ENCODE data around the gene PM20D2. TPM values are rescaled to one million over a fixed set of nuclear protein-coding genes. Genes with fewer than 3 reads are reported as not detected.

Gene PM20D2
- total and polyA plus RNA-seq, 4 experiments from 2014 or later: 7.8 to 11.6 (median 11.3) TPM

DNA sequence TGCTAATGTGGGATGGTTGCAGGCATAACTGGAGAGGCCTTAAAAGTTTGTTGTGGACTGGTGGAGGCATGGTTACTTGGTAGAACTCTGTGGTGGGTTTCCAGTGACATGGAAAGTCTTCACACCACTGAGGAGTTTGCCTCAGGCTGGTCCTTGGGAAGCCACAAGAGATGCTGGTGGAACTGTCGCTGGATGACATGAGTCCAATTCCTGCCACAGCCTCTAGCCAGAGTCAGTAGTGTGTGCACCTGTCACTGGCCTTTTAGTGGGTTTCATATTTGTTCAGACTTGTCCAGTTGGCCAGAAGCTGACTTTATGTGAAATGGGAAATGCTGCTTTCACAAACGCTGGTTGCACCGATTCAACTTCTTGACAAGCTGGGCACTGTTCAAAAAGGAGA is 14.3 kb upstream of the PM20D2 start:
- CTCF ChIA-PET (ENCODE audit: partially characterized antibody): no interaction called here

DNA sequence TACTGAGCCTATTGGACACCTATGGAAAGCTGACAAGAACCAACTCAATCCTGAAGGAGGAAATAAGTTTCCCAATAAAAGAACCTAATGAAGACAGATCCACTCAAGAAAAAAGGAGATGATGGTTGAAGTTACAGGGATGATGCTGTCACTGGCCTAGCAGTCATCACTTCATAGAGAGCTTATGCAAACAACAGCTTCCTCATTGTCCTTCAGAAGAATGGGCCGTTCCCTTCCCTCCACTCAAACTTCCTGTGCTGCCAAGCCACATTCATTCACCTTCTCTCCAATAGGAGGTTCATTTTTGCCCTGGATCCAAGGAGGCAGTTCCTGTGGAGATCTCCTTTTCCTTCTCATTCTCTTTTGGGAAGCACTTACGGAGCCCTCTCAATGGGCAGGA is 13.8 kb upstream of the PM20D2 start:
- CTCF ChIA-PET (ENCODE audit: partially characterized antibody): no interaction called here
- Histone ChIP-seq H3K4me3 (ENCODE audit: low read length in 2 of 2) (no peak overlapping the region), H3K4me1 (ENCODE audit: insufficient read depth, low read length) (no peaks in the 10 kb centered on the region), H3K9me3 (ENCODE audit: control insufficient read depth in 1 of 2, low read length in 2 of 2) (no peaks in the 10 kb centered on the region), H3K36me3 (ENCODE audit: insufficient read depth, low read length) (no peaks in the 10 kb centered on the region), H3K27me3 (ENCODE audit: insufficient read depth, low read length) (no peaks in the 10 kb centered on the region), H3K27ac (ENCODE audit: low read depth, low read length) (no peak overlapping the region)
- no peaks in the 10 kb centered on the region for H3K4me1 Mint-ChIP-seq
- peaks cover 0 to 7% of the 10 kb centered on the region in 2 donors for H3K36me3 Mint-ChIP-seq
- no peak overlapping the region for H3K27ac Mint-ChIP-seq
- POLR2A ChIA-PET (ENCODE audit: partially characterized antibody): no interaction called here
- peaks cover 0 to 8% (median 5%) of the 10 kb centered on the region in 8 donors for H3K9me3 Mint-ChIP-seq
- DNase-seq: no peak
- no peaks in the 10 kb centered on the region for H3K27me3 Mint-ChIP-seq
- no peak overlapping the region for H3K4me3 Mint-ChIP-seq
- intact Hi-C loops (cut with micrococcal nuclease): no loop called here

More for the DNA sequence above, 14.3 kb upstream of the PM20D2 start:
- no peaks in the 10 kb centered on the region for H3K4me1 ChIP-seq (ENCODE audit: insufficient read depth, low read length)
- no peak overlapping the region for H3K4me3 Mint-ChIP-seq
- H3K4me1 Mint-ChIP-seq: no peaks in the 10 kb centered on the region
- H3K27ac ChIP-seq (ENCODE audit: low read depth, low read length): no peak overlapping the region
- POLR2A ChIA-PET (ENCODE audit: partially characterized antibody): no interaction called here
- no peak for DNase-seq
- no peaks in the 10 kb centered on the region for H3K27me3 ChIP-seq (ENCODE audit: insufficient read depth, low read length)
- intact Hi-C loops (cut with micrococcal nuclease): no loop called here
- H3K27ac Mint-ChIP-seq: no peak overlapping the region
- H3K27me3 Mint-ChIP-seq: no peaks in the 10 kb centered on the region
- H3K36me3 ChIP-seq (ENCODE audit: insufficient read depth, low read length): no peaks in the 10 kb centered on the region
- H3K9me3 ChIP-seq (ENCODE audit: control insufficient read depth in 1 of 2, low read length in 2 of 2): no peaks in the 10 kb centered on the region
- H3K9me3 Mint-ChIP-seq: peaks cover 0 to 8% (median 6%) of the 10 kb centered on the region in 8 donors
- H3K4me3 ChIP-seq (ENCODE audit: low read length in 2 of 2): no peak overlapping the region
- peaks cover 0 to 10% of the 10 kb centered on the region in 2 donors for H3K36me3 Mint-ChIP-seq

DNA sequence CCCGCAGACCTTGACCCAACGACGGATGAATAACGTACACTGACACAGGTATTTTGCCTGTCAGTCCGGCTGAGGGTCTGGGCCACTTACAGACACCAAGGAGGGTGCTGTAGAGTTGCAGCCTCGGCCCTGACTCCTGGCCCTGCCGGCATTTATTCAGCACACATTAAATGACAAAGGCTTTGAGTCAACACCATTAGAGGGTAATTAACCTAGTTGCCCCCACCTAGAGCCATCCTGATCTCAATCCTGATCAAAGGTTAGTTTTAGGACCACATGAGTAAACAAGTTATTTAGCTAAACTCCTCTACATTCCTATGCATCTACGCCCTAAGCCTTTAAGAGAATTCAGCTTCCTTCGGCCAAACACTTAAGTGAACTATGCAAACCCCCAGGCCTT is 11.9 kb upstream of the PM20D2 start:
- H3K4me3 Mint-ChIP-seq: no peak overlapping the region

DNA sequence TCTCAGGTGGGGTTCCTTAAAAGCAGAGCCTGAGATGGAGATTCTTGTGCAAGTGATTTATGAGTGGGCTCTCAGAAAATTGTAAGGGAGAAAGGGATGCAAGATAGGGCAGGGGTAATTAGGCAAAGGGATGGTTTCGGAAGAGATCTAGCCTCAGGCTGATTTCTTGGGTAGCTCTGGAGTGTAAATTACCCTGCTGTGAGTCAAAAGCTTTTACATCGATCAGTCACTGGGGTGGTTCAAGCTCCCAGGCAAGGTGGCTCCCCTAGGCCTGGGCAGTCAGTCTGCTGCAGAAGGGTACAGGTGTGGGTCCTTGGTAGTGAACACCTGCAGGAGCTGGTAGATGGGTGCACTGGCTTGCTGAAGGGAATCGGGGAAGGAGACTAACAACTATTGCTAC is 11.1 kb upstream of the PM20D2 start:
- Mint-ChIP-seq H3K27ac (no peak overlapping the region), H3K9me3 (no peaks in the 10 kb centered on the region), H3K27me3 (no peaks in the 10 kb centered on the region), H3K4me1 (no peaks in the 10 kb centered on the region), H3K4me3 (no peak overlapping the region), H3K36me3 (no peaks in the 10 kb centered on the region)
- Histone ChIP-seq H3K36me3 (ENCODE audit: insufficient read depth, low read length) (no peaks in the 10 kb centered on the region), H3K27me3 (ENCODE audit: insufficient read depth, low read length) (no peaks in the 10 kb centered on the region), H3K9me3 (ENCODE audit: control insufficient read depth in 1 of 2, low read length in 2 of 2) (no peaks in the 10 kb centered on the region), H3K4me3 (ENCODE audit: low read length in 2 of 2) (no peak overlapping the region), H3K27ac (ENCODE audit: low read depth, low read length) (no peak overlapping the region), H3K4me1 (ENCODE audit: insufficient read depth, low read length) (no peaks in the 10 kb centered on the region)
- no peak for DNase-seq
- intact Hi-C loops (cut with micrococcal nuclease): no loop called here
- ChIA-PET POLR2A (ENCODE audit: partially characterized antibody) (no interaction called here), CTCF (ENCODE audit: partially characterized antibody) (interaction anchor here (0.6 to 1.1 kb wide), 3 partner anchors 10 to 152 kb away, joined by 3 to 4 read pairs (median 3); no protein-coding TSS in a partner anchor)

More for the DNA sequence above, 11.9 kb upstream of the PM20D2 start:
- Histone ChIP-seq H3K4me3 (ENCODE audit: low read length in 2 of 2) (no peak overlapping the region), H3K9me3 (ENCODE audit: control insufficient read depth in 1 of 2, low read length in 2 of 2) (no peaks in the 10 kb centered on the region), H3K4me1 (ENCODE audit: insufficient read depth, low read length) (no peaks in the 10 kb centered on the region), H3K27me3 (ENCODE audit: insufficient read depth, low read length) (no peaks in the 10 kb centered on the region), H3K36me3 (ENCODE audit: insufficient read depth, low read length) (no peaks in the 10 kb centered on the region), H3K27ac (ENCODE audit: low read depth, low read length) (no peak overlapping the region)
- POLR2A ChIA-PET (ENCODE audit: partially characterized antibody): no interaction called here
- CTCF ChIA-PET (ENCODE audit: partially characterized antibody): interaction anchor here (1.1 kb wide), 1 partner anchor 9 kb away, joined by 4 read pairs; no protein-coding TSS in a partner anchor
- intact Hi-C loops (cut with micrococcal nuclease): no loop called here
- Mint-ChIP-seq H3K36me3 (no peaks in the 10 kb centered on the region), H3K9me3 (peaks cover 0 to under 1% (median 0%) of the 10 kb centered on the region in 8 donors), H3K27ac (no peak overlapping the region), H3K4me1 (no peaks in the 10 kb centered on the region), H3K27me3 (no peaks in the 10 kb centered on the region)
- no peak for DNase-seq

DNA sequence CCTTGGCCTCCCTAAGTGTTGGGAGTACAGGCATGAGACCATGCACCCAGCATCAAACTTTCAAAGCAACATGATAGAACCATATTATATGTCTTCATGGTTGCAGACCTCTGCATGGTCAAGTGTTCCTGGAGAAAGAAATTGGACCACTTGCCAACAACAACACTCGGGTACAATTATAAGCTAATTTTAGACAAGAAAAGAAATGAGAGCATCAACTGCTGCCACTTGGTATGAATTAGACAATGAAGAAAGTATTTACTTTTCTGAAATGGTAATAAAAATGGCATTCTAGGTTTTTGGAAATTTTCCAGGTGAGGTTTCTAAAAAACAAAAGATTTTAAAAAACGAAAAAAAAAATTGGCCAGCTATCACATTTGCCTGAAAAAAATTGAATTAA is 7.7 kb upstream of the PM20D2 start:
- Mint-ChIP-seq H3K27ac (no peak overlapping the region), H3K4me3 (no peak overlapping the region), H3K36me3 (no peaks in the 10 kb centered on the region), H3K9me3 (no peaks in the 10 kb centered on the region), H3K27me3 (no peaks in the 10 kb centered on the region), H3K4me1 (no peaks in the 10 kb centered on the region)
- H3K27me3 ChIP-seq (ENCODE audit: insufficient read depth, low read length): no peaks in the 10 kb centered on the region
- POLR2A ChIA-PET (ENCODE audit: partially characterized antibody): interaction anchor here (1.1 kb wide), 1 partner anchor 8 kb away, joined by 3 read pairs; no protein-coding TSS in a partner anchor
- H3K4me3 ChIP-seq (ENCODE audit: low read length in 2 of 2): no peak overlapping the region
- CTCF ChIA-PET (ENCODE audit: partially characterized antibody): interaction anchor here (1.2 kb wide), 1 partner anchor 17 kb away, joined by 4 read pairs; no protein-coding TSS in a partner anchor
- H3K4me1 ChIP-seq (ENCODE audit: insufficient read depth, low read length): no peaks in the 10 kb centered on the region
- no peaks in the 10 kb centered on the region for H3K9me3 ChIP-seq (ENCODE audit: control insufficient read depth in 1 of 2, low read length in 2 of 2)
- DNase-seq: no peak
- no peaks in the 10 kb centered on the region for H3K36me3 ChIP-seq (ENCODE audit: insufficient read depth, low read length)
- intact Hi-C loops (cut with micrococcal nuclease): no loop called here
- no peak overlapping the region for H3K27ac ChIP-seq (ENCODE audit: low read depth, low read length)

DNA sequence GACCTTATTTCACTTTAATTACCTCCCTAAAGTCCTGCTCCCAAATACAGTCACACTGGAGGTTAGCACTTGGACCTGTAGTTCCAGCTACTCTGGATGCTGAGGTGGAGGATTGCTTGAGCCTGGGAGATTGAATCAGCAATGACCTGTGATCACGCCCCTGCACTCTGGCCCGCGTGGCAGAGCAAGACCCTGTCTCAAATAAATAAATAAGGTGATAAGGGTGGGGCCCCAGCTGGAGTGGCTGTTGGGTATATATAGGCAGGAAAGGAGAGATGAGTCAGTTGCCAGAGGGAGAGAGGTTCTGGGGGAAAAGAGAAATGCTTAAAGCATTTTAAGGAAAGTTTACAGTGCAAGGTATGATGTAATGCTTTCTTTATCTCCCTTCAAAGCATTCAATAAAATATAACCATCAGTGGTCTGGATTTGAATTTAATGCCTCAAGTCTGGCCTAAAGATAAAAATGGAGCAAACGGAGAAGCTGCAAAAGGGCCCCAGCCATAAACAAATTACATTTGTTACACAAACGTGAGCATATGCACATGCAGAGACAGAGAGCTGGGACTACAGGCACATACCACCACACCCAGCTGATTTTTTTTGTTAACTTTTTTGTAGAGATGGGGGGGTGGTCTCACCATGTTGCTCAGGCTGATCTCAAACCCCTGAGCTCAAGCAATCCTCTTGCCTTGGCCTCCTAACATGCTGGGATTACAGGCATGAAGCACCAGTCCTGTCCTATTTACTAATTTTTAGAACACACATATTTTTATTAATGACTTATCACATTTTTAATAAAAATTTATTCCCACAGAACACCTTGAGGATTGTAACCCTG is 6.1 kb upstream of the PM20D2 start:
- POLR2A ChIA-PET (ENCODE audit: partially characterized antibody): no interaction called here

DNA sequence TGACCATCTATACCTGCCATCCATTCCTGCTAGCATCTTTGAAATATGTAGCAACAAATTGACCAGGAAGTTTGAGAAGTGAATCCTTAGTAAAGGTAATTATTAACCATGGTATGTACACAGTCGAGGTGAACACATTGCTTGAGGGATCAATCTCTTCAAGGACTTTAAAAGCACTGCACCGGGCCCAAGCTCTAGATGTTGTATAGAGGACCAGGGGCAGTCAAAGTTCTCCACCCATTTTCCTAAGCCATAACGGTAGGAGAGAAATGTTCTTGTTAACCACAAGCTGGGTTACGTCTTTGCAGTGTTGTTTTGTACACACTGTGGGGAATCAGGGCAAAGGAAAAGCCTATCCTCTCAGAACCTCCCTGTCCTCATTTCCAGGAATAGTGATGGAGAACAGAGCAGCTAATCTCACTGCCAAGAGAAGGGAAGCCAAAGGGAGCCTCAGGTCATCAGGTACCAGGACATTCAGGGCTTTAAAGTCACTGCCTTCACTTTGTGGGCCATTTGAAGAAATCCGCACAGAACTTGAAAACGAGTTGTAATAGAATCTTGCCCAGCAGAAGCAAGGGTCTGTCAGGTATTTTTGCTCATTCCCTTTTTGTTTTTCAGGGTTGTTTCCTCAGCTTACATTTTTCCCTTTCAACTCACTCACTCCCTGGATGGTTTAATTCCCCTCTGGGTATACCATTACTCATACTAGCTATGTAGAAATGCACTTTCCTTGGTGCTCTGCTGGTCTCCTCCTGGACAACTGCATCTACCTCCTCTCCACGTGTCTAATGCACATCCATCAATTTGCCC is 5.3 kb upstream of the PM20D2 start:
- peak overlapping the region in 2 of 7 donors; percentile 49 to 54 for H3K27ac Mint-ChIP-seq
- POLR2A ChIA-PET (ENCODE audit: partially characterized antibody): no interaction called here
- DNase-seq: no peak
- Histone ChIP-seq H3K36me3 (ENCODE audit: insufficient read depth, low read length) (no peaks in the 10 kb centered on the region), H3K9me3 (ENCODE audit: control insufficient read depth in 1 of 2, low read length in 2 of 2) (no peaks in the 10 kb centered on the region), H3K4me3 (ENCODE audit: low read length in 2 of 2) (no peak overlapping the region), H3K4me1 (ENCODE audit: insufficient read depth, low read length) (no peaks in the 10 kb centered on the region), H3K27me3 (ENCODE audit: insufficient read depth, low read length) (no peaks in the 10 kb centered on the region), H3K27ac (ENCODE audit: low read depth, low read length) (no peak overlapping the region)
- no peaks in the 10 kb centered on the region for H3K27me3 Mint-ChIP-seq
- peaks cover 2 to 7% (median 3%) of the 10 kb centered on the region in 4 donors for H3K4me1 Mint-ChIP-seq
- CTCF ChIA-PET (ENCODE audit: partially characterized antibody): interaction anchor here (0.7 kb wide), 1 partner anchor 158 kb away, joined by 4 read pairs; no protein-coding TSS in a partner anchor
- no peak overlapping the region for H3K4me3 Mint-ChIP-seq
- intact Hi-C loops (cut with micrococcal nuclease): no loop called here
- H3K36me3 Mint-ChIP-seq: peaks cover 0 to 2% of the 10 kb centered on the region in 2 donors
- no peaks in the 10 kb centered on the region for H3K9me3 Mint-ChIP-seq

More for the DNA sequence above, 6.1 kb upstream of the PM20D2 start:
- no peak for DNase-seq
- H3K4me3 ChIP-seq (ENCODE audit: low read length in 2 of 2): no peak overlapping the region
- Mint-ChIP-seq H3K9me3 (no peaks in the 10 kb centered on the region), H3K27ac (no peak overlapping the region), H3K4me1 (peaks cover 0 to 4% (median 0%) of the 10 kb centered on the region in 4 donors), H3K36me3 (no peaks in the 10 kb centered on the region), H3K27me3 (no peaks in the 10 kb centered on the region), H3K4me3 (no peak overlapping the region)
- intact Hi-C loops (cut with micrococcal nuclease): no loop called here
- no peaks in the 10 kb centered on the region for H3K9me3 ChIP-seq (ENCODE audit: control insufficient read depth in 1 of 2, low read length in 2 of 2)
- H3K4me1 ChIP-seq (ENCODE audit: insufficient read depth, low read length): no peaks in the 10 kb centered on the region
- H3K27me3 ChIP-seq (ENCODE audit: insufficient read depth, low read length): no peaks in the 10 kb centered on the region
- H3K36me3 ChIP-seq (ENCODE audit: insufficient read depth, low read length): no peaks in the 10 kb centered on the region
- H3K27ac ChIP-seq (ENCODE audit: low read depth, low read length): no peak overlapping the region
- CTCF ChIA-PET (ENCODE audit: partially characterized antibody): interaction anchor here (0.7 to 1.2 kb wide), 2 partner anchors 18 to 157 kb away, joined by 4 read pairs; no protein-coding TSS in a partner anchor

All from CD4-positive, alpha-beta memory T cell (primary cell).